Measurements from ENCODE around the gene CD70. TPM values are rescaled to one million over a fixed set of nuclear protein-coding genes. Genes with fewer than 3 reads are reported as not detected.
"Not testable (repeated sequence)": the region's sequence is repeated elsewhere in the genome, so short reads cannot be mapped to it uniquely, and the experiment has no call there.

Gene CD70
- not detected in 2 replicates for total RNA-seq

- no peak for DNase-seq (ENCODE audit: low read depth)
- H3K4me3 ChIP-seq (ENCODE audit: low read depth, low read length) = no peak within 1 kb of the TSS
- no peak for TF ChIP-seq CTCF (IDR thresholded peaks at IDR 0.05; ENCODE audit: insufficient read depth, low read depth, low read length)
Measured at GRCh38 chr19:6590827-6591319, at the start of gene CD70. Gene CD70, minus strand, starts transcription at chr19:6591150. Its CDS starts 148 bp downstream, at chr19:6591002.

- not testable (repeated sequence) for DNase-seq (ENCODE audit: low read depth); H3K4me3 ChIP-seq (ENCODE audit: low read depth, low read length)
Measured at GRCh38 chr19:6640333-6640732, 49.4 kb upstream of the CD70 start.

- TF ChIP-seq CTCF (IDR thresholded peaks at IDR 0.05; ENCODE audit: insufficient read depth, low read depth, low read length) = no peak
- DNase-seq (ENCODE audit: low read depth) = no peak
- H3K4me3 ChIP-seq (ENCODE audit: low read depth, low read length) = no peak overlapping the region
Measured at GRCh38 chr19:6639439-6639838, 48.5 kb upstream of the CD70 start.

- not testable (repeated sequence) for DNase-seq (ENCODE audit: low read depth); H3K4me3 ChIP-seq (ENCODE audit: low read depth, low read length)
Measured at GRCh38 chr19:6633456-6633813, 42.5 kb upstream of the CD70 start.

- H3K4me3 ChIP-seq (ENCODE audit: low read depth, low read length) = not testable (repeated sequence)
- DNase-seq (ENCODE audit: low read depth) = peak; percentile 44
- peak; percentile 59 for TF ChIP-seq CTCF (IDR thresholded peaks at IDR 0.05; ENCODE audit: insufficient read depth, low read depth, low read length)
Measured at GRCh38 chr19:6632747-6633455, 42.0 kb upstream of the CD70 start.

GRCh38 chr19:6632002-6632621, 41.2 kb upstream of the CD70 start:
- peak; percentile 88 for TF ChIP-seq CTCF (IDR thresholded peaks at IDR 0.05; ENCODE audit: insufficient read depth, low read depth, low read length)
- no peak overlapping the region for H3K4me3 ChIP-seq (ENCODE audit: low read depth, low read length)
- DNase-seq (ENCODE audit: low read depth) = peak; percentile 77

GRCh38 chr19:6626764-6627163, 35.8 kb upstream of the CD70 start:
- H3K4me3 ChIP-seq (ENCODE audit: low read depth, low read length) = no peak overlapping the region
- no peak for TF ChIP-seq CTCF (IDR thresholded peaks at IDR 0.05; ENCODE audit: insufficient read depth, low read depth, low read length)
- no peak for DNase-seq (ENCODE audit: low read depth)

- TF ChIP-seq CTCF (IDR thresholded peaks at IDR 0.05; ENCODE audit: insufficient read depth, low read depth, low read length) = no peak
- DNase-seq (ENCODE audit: low read depth) = no peak
- no peak overlapping the region for H3K4me3 ChIP-seq (ENCODE audit: low read depth, low read length)
Measured at GRCh38 chr19:6617374-6617773, 26.4 kb upstream of the CD70 start.

Measured in fibroblast of villous mesenchyme (primary cell).